NCI-H774 (cell line): Measurements from ENCODE around the gene MCF2L.

Experiments
- DNase-seq: peaks from one replicate; lab custom pipeline; 2025; lab: John Stamatoyannopoulos, UW

Gene MCF2L

DNA sequence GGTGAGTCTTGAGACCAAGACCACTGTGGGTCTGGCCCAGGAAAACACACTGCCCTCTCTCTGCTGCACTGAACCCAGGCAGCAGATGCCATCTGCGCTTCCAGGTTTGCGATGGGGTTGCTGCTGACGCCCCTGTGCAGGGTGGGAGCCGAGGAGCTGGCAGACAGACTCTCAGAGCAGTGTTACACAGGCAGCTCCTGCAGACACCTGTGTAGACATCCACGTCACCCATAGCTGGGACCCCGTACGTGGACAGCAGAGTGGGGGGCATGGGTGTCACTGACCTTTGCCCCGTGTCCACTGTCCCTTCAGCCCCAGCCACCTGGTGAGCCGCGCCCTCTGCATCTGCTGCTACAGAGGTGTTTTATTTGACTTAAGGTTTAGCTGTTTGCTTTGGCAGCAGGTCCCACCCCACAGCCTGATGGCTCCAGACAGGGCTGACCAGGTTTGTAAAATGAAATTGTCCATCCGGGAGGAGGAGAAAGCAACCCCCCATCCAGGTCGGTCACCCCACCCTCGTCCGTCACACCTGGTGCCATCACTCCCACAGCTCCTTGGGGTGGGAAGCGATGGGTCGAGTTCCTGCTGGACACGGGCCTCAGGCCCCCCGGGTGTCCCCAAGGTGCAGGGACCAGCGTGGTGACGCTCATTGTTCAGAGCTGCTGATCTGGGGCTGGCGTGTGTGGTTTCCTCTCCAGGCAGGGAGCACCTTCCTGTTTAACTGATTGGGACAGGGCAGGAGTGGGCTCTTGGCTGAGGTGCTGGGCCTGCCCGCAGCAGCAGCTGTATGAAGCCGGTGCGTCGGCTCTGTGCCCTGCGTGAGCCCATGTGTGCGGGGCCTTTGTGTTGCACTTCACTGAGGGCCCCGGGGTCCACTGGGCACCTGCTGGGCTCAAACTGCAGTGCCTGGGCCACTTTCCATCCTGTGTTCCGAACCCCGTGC, 28.4 kb downstream of the MCF2L start:
- DNase-seq = peak; percentile 89

DNA sequence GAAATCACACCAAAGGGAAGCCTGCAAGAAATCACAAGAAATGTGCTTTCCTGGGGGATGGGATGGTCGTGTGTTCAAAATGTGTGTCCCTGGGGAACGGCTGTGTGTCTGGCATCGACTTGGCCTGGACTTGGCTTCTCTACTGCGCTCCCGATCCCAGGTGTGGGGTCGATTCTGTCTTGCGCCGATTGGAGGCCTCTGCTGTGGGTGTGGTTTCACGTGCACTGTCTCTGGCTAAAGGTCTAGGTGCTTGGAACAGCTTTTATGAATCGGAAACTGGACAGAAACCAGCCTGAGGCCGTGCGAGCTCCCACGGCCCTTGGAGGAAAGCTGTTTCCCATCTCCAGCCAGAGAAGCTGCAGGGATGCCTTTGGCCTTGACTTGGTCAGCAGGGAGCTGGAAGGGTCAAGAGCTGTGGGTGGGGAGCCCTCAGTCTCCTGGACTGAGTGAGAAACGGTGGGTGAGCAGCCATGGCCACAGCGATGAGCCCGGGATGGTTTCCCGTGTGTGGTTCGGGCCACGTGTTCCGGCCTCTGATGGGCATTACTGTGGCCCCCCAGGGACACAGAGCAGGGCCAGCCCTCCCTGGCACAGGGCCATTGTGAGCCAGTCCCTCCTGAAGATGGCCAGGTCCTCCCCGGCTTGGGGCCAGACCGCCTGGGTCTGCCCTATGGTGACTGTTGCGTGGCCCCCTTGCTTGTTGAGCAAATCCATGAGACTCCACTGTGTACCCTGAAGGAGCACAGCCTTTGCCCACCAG, 29.7 kb downstream of the MCF2L start:
- no peak for DNase-seq

- DNase-seq = no peak
These were observed 30.6 kb downstream of the MCF2L start for GRCh38 chr13:112999414-113000177.

DNA sequence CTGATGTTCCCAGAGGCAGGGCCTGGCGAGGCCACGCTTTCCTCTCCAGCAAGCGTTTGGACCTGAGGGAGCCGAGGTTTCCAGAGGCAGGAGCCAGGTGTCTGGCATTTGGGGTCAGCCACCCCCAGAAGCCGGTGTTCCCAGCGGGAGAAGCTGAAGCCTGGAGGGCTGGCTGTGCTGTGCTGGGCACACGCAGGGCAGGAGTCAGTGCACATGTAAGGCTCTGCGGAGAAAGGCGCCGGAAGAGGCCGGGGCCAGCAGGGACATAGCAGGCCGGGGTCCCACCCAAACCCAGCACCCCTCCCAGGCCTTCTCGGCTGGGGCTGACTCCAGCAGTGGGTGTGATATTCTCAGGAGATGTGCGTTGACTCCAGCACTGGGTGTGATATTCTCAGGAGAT, 31.6 kb downstream of the MCF2L start:
- no peak for DNase-seq

DNA sequence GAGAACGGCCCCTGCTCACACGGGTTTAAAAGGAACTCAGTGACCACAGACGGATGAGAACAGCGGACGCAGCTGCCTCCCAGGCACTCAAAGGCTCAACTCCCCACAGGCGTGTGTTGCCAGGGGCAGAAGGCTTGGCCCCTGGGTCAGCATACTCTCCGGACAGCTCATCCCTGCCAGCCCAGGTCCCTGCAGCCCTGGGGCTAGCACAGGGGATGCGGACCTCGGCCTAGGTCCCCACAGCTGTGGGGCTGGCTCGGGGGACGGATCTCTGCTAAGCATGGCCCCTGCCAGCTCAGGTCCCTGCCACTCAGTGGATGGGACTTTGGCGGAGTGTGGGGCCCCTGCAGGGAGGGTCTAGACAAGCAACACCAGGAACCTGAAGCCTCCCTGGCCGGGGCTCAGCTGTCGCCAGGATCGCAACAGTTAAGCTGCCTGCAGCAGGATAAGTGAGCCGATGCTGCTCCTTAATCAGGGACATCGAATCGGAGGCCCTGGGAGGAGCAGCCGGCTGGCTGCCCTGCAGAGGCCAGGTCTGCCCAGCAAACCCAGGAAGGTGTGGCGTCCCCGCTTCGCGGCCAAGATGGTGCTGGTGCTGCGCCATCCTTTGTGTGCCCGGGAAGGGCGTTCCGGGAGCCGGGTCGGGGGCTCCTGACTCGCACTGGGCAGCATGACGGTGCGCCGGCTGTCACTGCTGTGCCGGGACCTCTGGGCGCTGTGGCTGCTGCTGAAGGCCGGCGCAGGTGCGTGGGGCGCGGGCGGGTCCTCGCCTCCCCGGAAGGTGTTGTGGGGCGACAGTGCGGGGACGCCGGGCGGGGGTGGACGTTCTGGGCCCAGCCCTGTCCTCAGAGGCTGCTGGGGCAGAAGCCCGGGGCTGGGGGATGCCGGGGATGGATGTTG, 32.5 kb downstream of the MCF2L start:
- DNase-seq = peak; percentile 95

DNA sequence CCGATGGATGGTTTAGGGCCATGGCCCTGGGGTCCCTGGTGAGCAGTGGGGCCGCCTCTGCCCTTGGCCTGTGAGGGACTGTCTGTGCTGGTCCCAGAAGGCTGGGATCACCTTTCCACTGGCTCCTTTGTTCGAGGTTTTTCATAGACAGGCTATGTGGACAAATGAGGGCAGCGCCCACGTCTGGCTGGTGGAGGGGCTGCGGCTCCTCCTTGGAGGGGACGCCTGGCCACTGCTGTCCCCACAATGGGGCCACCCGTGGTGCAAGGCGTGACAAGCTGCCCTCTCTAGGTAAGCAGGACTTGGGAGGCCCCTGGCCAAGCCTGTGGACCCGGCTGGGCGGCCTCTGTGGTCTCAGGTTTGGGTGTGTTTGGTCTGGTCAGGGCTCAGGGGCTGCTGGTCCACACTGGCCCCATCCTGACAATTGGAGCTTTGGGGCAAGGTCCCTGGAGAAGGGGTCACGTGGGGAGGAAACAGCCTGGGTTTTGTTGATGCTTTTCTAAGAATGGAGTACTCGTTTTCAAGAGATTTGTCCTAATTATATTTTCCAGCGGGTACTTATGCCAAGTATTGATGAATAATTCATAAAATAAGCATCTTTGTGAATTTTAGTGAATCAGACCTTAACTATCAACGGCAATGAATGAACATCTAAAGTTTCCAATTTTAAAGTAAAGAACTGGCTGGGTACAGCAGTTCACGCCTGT, 33.3 kb downstream of the MCF2L start:
- peak; percentile 91 for DNase-seq

GRCh38 chr13:113002913-113003290, 33.9 kb downstream of the MCF2L start:
- DNase-seq = no peak

DNA sequence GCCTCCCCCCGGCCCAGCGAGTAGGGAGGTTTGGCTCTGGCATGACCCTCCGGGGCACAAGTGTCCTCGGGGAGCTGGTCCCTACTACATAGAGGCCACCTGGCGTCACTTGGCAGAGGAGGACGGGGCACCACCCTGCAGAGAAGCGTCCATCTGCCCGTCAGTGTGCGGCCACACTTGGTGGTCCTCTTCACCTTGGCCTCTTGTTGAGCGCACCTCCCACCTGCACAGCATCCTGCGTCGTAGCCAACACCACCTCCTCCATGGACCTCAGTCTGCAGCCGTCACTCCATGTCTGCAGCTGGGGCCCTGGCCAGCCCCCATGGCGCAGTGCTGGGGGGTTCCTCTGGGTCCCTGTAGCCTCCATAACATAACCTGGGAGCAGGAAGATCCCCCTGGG, 35.1 kb downstream of the MCF2L start:
- DNase-seq = no peak

DNA sequence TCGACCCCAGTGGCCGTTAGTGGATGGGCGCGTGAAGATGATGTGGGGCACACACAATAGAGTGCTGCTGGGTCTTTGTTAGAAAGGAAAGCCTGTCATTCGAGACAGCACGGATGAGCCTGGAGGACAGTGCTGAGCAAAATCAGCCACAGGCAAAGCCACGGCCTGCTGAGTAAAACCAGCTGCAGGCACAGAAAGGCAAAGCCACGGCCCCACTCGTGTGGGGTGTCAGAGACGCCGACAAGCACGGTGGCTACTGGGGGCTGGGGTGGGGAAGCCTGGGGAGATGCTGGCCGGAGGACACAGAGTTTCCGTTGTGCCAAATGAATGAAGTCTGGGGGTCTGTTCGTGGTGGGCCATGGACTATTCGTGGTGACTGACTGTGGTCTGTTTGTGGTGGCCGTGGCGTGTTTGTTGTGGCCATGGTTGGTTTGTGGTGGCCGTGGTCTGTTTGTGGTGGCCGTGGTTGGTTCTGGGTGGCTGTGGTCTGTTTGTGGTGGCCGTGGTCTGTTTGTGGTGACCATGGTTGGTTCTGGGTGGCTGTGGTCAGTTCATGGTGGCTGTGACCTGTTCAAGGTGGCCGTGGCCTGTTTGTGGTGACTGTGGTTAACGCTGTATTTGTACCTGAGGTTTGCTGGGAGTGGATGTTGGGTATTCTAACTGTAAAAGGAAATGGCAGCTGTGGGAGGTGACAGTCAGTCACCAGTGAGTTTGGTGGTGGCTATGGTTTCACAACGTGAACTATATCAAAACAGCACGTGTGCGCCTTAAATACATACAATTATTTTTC, 36.3 kb downstream of the MCF2L start:
- DNase-seq = no peak

DNA sequence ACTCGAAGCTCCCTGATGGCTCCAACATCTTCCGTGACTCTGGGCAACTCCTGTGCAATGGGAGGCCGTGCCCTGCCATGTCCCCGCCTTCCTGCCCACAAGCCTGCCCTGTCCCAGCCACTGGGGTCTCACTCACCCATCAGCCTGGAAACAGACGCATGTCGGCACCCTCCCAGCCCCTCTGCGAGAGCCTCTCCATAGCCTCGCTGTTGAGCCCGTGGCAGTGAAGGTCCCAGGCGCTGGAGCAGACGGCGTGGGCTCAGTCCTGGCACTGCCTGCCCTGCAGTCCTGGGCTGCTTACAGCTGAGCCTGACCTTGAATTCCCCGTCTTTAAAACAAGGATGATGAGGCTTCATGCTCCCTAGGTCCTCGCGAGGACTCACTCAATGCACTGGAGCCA, 37.0 kb downstream of the MCF2L start:
- DNase-seq = no peak

GRCh38 chr13:113006660-113007059, 37.6 kb downstream of the MCF2L start:
- DNase-seq = no peak

- no peak for DNase-seq
These were observed 39.8 kb downstream of the MCF2L start for GRCh38 chr13:113008851-113009250.

DNA sequence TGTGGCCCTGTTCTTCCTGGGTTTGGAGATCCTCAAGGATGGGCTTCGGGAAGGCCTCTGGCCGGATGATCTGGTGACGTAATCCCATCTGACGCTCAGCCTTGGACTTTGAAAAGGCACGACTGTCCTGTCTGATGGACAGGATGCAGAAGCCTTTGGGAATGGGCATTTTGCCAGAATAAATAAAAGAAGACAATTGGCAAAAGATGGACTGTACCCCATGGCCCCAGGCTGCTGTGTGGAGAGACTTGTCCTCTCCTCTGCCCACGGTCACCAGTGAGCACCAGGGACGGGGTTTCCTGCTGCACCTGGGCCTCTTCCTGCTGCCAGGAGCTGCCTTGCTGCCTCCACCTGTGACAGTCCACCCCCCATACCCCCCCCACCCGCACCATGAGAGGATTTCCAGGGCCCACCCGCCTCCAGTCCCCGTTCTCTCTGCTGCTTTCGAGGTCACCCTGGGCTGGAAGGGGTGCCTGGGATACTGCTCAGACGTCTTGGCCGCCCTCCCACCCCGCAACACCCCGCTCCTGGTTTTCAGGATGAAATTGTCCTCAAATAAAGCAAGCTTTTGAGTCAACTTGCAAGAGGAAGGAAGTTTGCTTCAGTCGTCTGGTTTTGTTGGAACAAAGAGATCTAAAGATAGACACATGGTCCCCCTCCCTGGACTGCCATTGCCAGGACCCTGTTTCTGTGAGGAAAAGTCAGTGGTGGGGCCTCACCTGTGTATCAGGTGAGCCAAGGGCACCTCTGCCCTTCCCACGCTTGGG, 40.9 kb downstream of the MCF2L start:
- peak; percentile 23 for DNase-seq

- DNase-seq = no peak
These were observed 41.5 kb downstream of the MCF2L start for GRCh38 chr13:113010510-113010865.

- no peak for DNase-seq
These were observed 44.3 kb downstream of the MCF2L start for GRCh38 chr13:113013303-113013702.

GRCh38 chr13:113013878-113014751, 45.1 kb downstream of the MCF2L start:
- no peak for DNase-seq

DNA sequence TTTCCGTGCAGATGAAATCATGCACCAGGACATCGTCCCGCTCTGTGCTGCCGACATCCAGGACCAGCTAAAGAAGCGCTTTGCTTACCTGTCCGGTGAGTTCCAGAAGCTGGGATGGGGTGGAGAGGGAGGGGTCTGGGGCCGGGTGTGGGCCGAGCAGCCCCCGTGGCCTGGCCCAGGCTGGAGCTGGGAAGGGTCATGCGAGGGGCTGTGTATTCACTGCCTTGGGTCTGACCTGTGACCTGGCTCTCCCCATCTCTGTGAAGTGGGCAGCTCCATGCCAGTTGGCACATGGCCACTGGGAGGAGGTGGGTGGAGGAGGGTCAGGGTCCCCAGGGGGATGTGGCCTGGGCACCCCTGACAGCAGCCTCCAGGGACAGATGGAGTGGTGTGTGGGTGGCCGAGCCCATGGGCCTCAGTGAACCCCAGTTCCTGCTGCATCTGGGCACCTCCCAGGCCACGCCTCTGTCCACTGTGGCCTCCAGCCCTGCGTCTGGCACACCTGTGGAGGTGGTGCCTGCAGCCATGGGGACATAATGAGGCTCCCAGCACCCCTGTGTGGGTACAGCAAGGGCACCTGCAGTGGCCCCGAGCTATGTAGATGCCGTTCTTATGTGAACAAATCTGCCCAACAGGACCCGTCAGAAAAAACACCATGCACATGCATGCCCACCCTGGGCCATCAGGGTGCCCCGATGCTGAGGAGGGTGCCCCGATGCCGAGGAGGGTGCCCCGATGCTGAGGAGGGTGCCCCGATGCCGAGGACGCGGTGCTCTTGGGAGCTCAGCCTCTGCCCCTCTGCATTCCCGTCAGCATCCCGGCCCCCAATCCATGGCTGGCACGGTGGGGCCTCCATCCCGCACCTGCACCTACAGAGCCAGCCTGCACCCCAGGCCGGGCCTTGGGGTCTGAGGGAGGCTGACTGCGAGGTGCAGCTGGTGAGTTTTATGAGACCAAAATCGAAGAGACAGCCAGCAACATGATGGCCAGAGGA, 46.0 kb downstream of the MCF2L start:
- no peak for DNase-seq
